WERI-Rb-1 (cell line): Measurements from ENCODE around the gene CTNNAL1.
A peak's percentile ranks its signal among the peaks of the same experiment; 100 is the strongest.

Experiments
- DNase-seq: peaks from one replicate; pipeline ENCODE4 v3.0.0-alpha.2; 2020
- H3K27ac ChIP-seq: fragments of 250-450 bp; sonication (Bioruptor Pico); 2 replicates; pipeline ENCODE4 v1.5.1; 2020; ENCODE audit warnings: mild to moderate bottlenecking, moderate library complexity
- H3K27me3 ChIP-seq: fragments of 250-450 bp; sonication (Bioruptor Pico); 2 replicates; pipeline ENCODE4 v1.5.1; 2021; ENCODE audit warnings: mild to moderate bottlenecking, low read depth, moderate library complexity; ENCODE audit not compliant: insufficient read depth, severe bottlenecking
- H3K36me3 ChIP-seq: fragments of 250-450 bp; sonication (Bioruptor Pico); 2 replicates; pipeline ENCODE4 v1.5.1; 2020; ENCODE audit warnings: mild to moderate bottlenecking, moderate library complexity
- H3K4me3 ChIP-seq: 2 replicates; pipeline ENCODE4 v1.5.1; 2011; ENCODE audit warnings: low read depth, mild to moderate bottlenecking, control low read depth, low read length
- H3K9me3 ChIP-seq: fragments of 250-450 bp; sonication (Bioruptor Pico); 2 replicates; pipeline ENCODE4 v1.5.1; 2021; ENCODE audit warnings: mild to moderate bottlenecking, moderate library complexity; ENCODE audit not compliant: severe bottlenecking
- CTCF ChIP-seq: IDR thresholded peaks from 2 replicates; pipeline ENCODE4 v1.5.1; 2011; ENCODE audit warnings: low read depth, mild to moderate bottlenecking, control low read depth, inconsistent platforms, low read length

CTNNAL1 gene

GRCh38 chr9:109010746-109011145, 2.6 kb downstream of the CTNNAL1 start:
- peaks cover 27% of the 10 kb centered on the region for H3K36me3 ChIP-seq
- no peaks in the 10 kb centered on the region for H3K27me3 ChIP-seq
- H3K27ac ChIP-seq, result no peak overlapping the region
- DNase-seq, result no peak
- H3K4me3 ChIP-seq, result no peak overlapping the region
- no peaks in the 10 kb centered on the region for H3K9me3 ChIP-seq
- TF ChIP-seq CTCF, result no peak

- peaks cover 42% of the 10 kb centered on the region for H3K36me3 ChIP-seq
- H3K9me3 ChIP-seq, result peaks cover 15% of the 10 kb centered on the region
- H3K27me3 ChIP-seq, result no peaks in the 10 kb centered on the region
- H3K27ac ChIP-seq, result peak overlapping the region; percentile 65
- TF ChIP-seq CTCF, result no peak
- DNase-seq, result no peak
- no peak overlapping the region for H3K4me3 ChIP-seq
These were observed 7.6 kb downstream of the CTNNAL1 start for GRCh38 chr9:109005678-109006077.

- no peak for DNase-seq
- H3K36me3 ChIP-seq, result peaks cover 50% of the 10 kb centered on the region
- H3K9me3 ChIP-seq, result peaks cover 15% of the 10 kb centered on the region
- H3K4me3 ChIP-seq, result no peak overlapping the region
- no peak for TF ChIP-seq CTCF
- H3K27me3 ChIP-seq, result no peaks in the 10 kb centered on the region
- H3K27ac ChIP-seq, result no peak overlapping the region
These were observed 10.2 kb downstream of the CTNNAL1 start for GRCh38 chr9:109003116-109003515.

- Histone ChIP-seq H3K4me3 (no peak overlapping the region), H3K27me3 (no peaks in the 10 kb centered on the region), H3K36me3 (peaks cover 59% of the 10 kb centered on the region), H3K9me3 (peaks cover 15% of the 10 kb centered on the region), H3K27ac (no peak overlapping the region)
- no peak for TF ChIP-seq CTCF
- DNase-seq, result no peak
These were observed 11.2 kb downstream of the CTNNAL1 start for GRCh38 chr9:109002141-109002540.

- H3K27ac ChIP-seq, result no peak overlapping the region
- TF ChIP-seq CTCF, result no peak
- H3K27me3 ChIP-seq, result no peaks in the 10 kb centered on the region
- H3K4me3 ChIP-seq, result no peak overlapping the region
- no peak for DNase-seq
- peaks cover 15% of the 10 kb centered on the region for H3K9me3 ChIP-seq
- peaks cover 62% of the 10 kb centered on the region for H3K36me3 ChIP-seq
These were observed 12.0 kb downstream of the CTNNAL1 start for GRCh38 chr9:109001275-109001676.

GRCh38 chr9:108997112-108997511, 16.2 kb downstream of the CTNNAL1 start:
- H3K4me3 ChIP-seq, result no peak overlapping the region
- no peak for TF ChIP-seq CTCF
- peaks cover 79% of the 10 kb centered on the region for H3K36me3 ChIP-seq
- peaks cover 2% of the 10 kb centered on the region for H3K9me3 ChIP-seq
- H3K27me3 ChIP-seq, result no peaks in the 10 kb centered on the region
- no peak overlapping the region for H3K27ac ChIP-seq
- no peak for DNase-seq
